PC-3 (cell line): ENCODE results near the gene FSTL4. TPM values are rescaled to one million over a fixed set of nuclear protein-coding genes. Genes with fewer than 3 reads are reported as not detected.

Source experiments
- ATAC-seq: fragments of 200-7000 bp; cut with Tn5 transposase; 2 replicates; pipeline ENCODE4 v1.9.1; 2020; ENCODE audit warnings: mild to moderate bottlenecking, moderate library complexity
- BruUV-seq: library from RNA; stranded (reverse); fragments of 400-500 nt; replicated peaks from 2 replicates; lab custom pipeline; 2021; lab: Mats Ljungman, UMichigan
- CTCF ChIA-PET: fragments of 300-600 bp; sonication (Branson Sonifier 250); formaldehyde crosslinking; loops from one replicate; lab custom pipeline; 2022; ENCODE audit warnings: antibody characterized with exemption; lab: Charles Lee
- POLR2A ChIA-PET: fragments of 300-600 bp; sonication (Branson Sonifier 250); formaldehyde crosslinking; loops from one replicate; lab custom pipeline; 2022; ENCODE audit warnings: antibody characterized with exemption; ENCODE audit not compliant: unreplicated experiment; lab: Charles Lee
- DNase-seq: peaks from one replicate; pipeline ENCODE4 v3.0.0-alpha.2; 2015
- H2AFZ ChIP-seq: fragments of 300-600 bp; sonication (generic); 2 replicates; pipeline ENCODE4 v1.6.0; 2016; ENCODE audit warnings: antibody characterized with exemption, low read length
- H3F3A ChIP-seq: fragments of 300-600 bp; sonication (generic); one replicate; pipeline ENCODE4 v1.6.0; 2017; ENCODE audit warnings: antibody characterized with exemption, low read length, control low read depth, mild to moderate bottlenecking; ENCODE audit not compliant: unreplicated experiment
- H3K27ac ChIP-seq: fragments of 300-600 bp; sonication (generic); 2 replicates; pipeline ENCODE4 v1.5.1; 2016; ENCODE audit warnings: mild to moderate bottlenecking, low read length
- H3K27me3 ChIP-seq: fragments of 300-600 bp; sonication (generic); 2 replicates; pipeline ENCODE4 v1.6.1; 2016; ENCODE audit warnings: low read length, mixed read lengths
- H3K36me3 ChIP-seq: fragments of 300-600 bp; sonication (generic); 2 replicates; pipeline ENCODE4 v1.6.1; 2016; ENCODE audit warnings: low read depth, mixed run types, low read length, mixed read lengths
- H3K4me1 ChIP-seq: fragments of 300-600 bp; sonication (generic); 2 replicates; pipeline ENCODE4 v1.5.1; 2016; ENCODE audit warnings: low read length; ENCODE audit not compliant: insufficient read depth
- H3K4me2 ChIP-seq: fragments of 300-600 bp; sonication (generic); 2 replicates; pipeline ENCODE4 v1.6.0; 2016; ENCODE audit warnings: low read length
- H3K4me3 ChIP-seq: fragments of 300-600 bp; sonication (generic); 2 replicates; pipeline ENCODE4 v1.5.1; 2016; ENCODE audit warnings: mild to moderate bottlenecking, low read length, mixed read lengths
- H3K79me2 ChIP-seq: fragments of 300-600 bp; sonication (generic); 2 replicates; pipeline ENCODE4 v1.6.1; 2017; ENCODE audit warnings: low read length, mixed read lengths
- H3K9ac ChIP-seq: fragments of 300-600 bp; sonication (generic); 2 replicates; pipeline ENCODE4 v1.6.0; 2016; ENCODE audit warnings: mild to moderate bottlenecking, low read length
- H3K9me2 ChIP-seq: fragments of 300-600 bp; sonication (generic); replicated peaks from 2 replicates; pipeline ENCODE4 v1.6.1; 2016; ENCODE audit warnings: mixed run types, low read length, mixed read lengths
- H3K9me3 ChIP-seq: fragments of 300-600 bp; sonication (generic); 2 replicates; pipeline ENCODE4 v1.6.1; 2016; ENCODE audit warnings: low read length, mixed read lengths
- H4K20me1 ChIP-seq: fragments of 300-600 bp; sonication (generic); 2 replicates; pipeline ENCODE4 v1.6.1; 2016; ENCODE audit warnings: low read length, mixed read lengths
- EZH2 ChIP-seq: fragments of 300-600 bp; sonication (generic); IDR thresholded peaks from one replicate; pipeline ENCODE4 v1.6.1; 2017; ENCODE audit warnings: antibody characterized with exemption, mild to moderate bottlenecking, low read length; ENCODE audit not compliant: unreplicated experiment
- EZH2phosphoT487 ChIP-seq: fragments of 300-600 bp; sonication (generic); IDR thresholded peaks from 2 replicates; pipeline ENCODE4 v1.6.1; 2018; ENCODE audit warnings: mild to moderate bottlenecking, antibody characterized with exemption, low read length, borderline replicate concordance
- intact Hi-C: fragments of 100-400 bp; cut with micrococcal nuclease; formaldehyde crosslinking; loops from 2 replicates; pipeline ENCODE4 v1.9.0; 2023
- total RNA-seq: library from RNA; depleted of rRNA; stranded (reverse); fragments of >200 nt; gene quantifications from 2 replicates; pipeline ENCODE4 v1.2.3, GENCODE V29; 2014
- TF ChIP-seq, protein P1 (sequence below): fragments of 300-600 bp; sonication (generic); conservative IDR thresholded peaks from 2 replicates; pipeline ENCODE4 v1.5.1; 2017; ENCODE audit warnings: antibody characterized with exemption, low read depth, mild to moderate bottlenecking, low read length

Gene FSTL4
- total RNA-seq, 1 experiment from 2014 or later: 4.2 TPM

- DNase-seq (no peak), ATAC-seq (no peak)
- TF ChIP-seq, protein P1, sequence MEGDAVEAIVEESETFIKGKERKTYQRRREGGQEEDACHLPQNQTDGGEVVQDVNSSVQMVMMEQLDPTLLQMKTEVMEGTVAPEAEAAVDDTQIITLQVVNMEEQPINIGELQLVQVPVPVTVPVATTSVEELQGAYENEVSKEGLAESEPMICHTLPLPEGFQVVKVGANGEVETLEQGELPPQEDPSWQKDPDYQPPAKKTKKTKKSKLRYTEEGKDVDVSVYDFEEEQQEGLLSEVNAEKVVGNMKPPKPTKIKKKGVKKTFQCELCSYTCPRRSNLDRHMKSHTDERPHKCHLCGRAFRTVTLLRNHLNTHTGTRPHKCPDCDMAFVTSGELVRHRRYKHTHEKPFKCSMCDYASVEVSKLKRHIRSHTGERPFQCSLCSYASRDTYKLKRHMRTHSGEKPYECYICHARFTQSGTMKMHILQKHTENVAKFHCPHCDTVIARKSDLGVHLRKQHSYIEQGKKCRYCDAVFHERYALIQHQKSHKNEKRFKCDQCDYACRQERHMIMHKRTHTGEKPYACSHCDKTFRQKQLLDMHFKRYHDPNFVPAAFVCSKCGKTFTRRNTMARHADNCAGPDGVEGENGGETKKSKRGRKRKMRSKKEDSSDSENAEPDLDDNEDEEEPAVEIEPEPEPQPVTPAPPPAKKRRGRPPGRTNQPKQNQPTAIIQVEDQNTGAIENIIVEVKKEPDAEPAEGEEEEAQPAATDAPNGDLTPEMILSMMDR: no peak
- TF ChIP-seq EZH2: no peak
- TF ChIP-seq EZH2phosphoT487: no peak
- no peak overlapping the region for H3K4me3 ChIP-seq
- peaks cover 8% of the 10 kb centered on the region for H3K4me1 ChIP-seq
- H3K36me3 ChIP-seq: no peaks in the 10 kb centered on the region
- no peak overlapping the region for H3K9ac ChIP-seq
- H4K20me1 ChIP-seq: no peaks in the 10 kb centered on the region
- no peak overlapping the region for H2AFZ ChIP-seq
- intact Hi-C loops: no loop called here
- BruUV-seq: no TSS peak
- ChIA-PET POLR2A (no interaction called here), CTCF (interaction anchor here (0.7 kb wide), 1 partner anchor 434 kb away, joined by 3 read pairs; no protein-coding TSS in a partner anchor)
- H3K79me2 ChIP-seq: no peaks in the 10 kb centered on the region
- H3F3A ChIP-seq: no peaks in the 10 kb centered on the region
- no peak overlapping the region for H3K27ac ChIP-seq
- no peak overlapping the region for H3K4me2 ChIP-seq
- no peaks in the 10 kb centered on the region for H3K9me2 ChIP-seq
- H3K9me3 ChIP-seq: no peaks in the 10 kb centered on the region
- no peaks in the 10 kb centered on the region for H3K27me3 ChIP-seq
Observed at GRCh38 chr5:133510634-133511262, 101.6 kb downstream of the FSTL4 start.

- ATAC-seq (no peak), DNase-seq (no peak)
- Histone ChIP-seq H4K20me1 (no peaks in the 10 kb centered on the region), H3K79me2 (no peaks in the 10 kb centered on the region), H2AFZ (no peak overlapping the region), H3K9me2 (no peaks in the 10 kb centered on the region), H3K9ac (no peak overlapping the region), H3K36me3 (no peaks in the 10 kb centered on the region), H3K27ac (no peak overlapping the region), H3F3A (no peaks in the 10 kb centered on the region), H3K4me2 (no peak overlapping the region), H3K27me3 (no peaks in the 10 kb centered on the region), H3K4me1 (peaks cover 8% of the 10 kb centered on the region), H3K4me3 (no peak overlapping the region), H3K9me3 (no peaks in the 10 kb centered on the region)
- BruUV-seq: no TSS peak
- no peak for TF ChIP-seq EZH2phosphoT487
- TF ChIP-seq, protein P1: no peak
- no peak for TF ChIP-seq EZH2
- CTCF ChIA-PET: no interaction called here
- POLR2A ChIA-PET: no interaction called here
- intact Hi-C loops: loop anchor here (5.0 kb wide), 1 partner anchor 103 kb away; the partner anchor contains the start of gene FSTL4
Observed at GRCh38 chr5:133509742-133510079, 102.6 kb downstream of the FSTL4 start.
